Measurements from ENCODE around the gene PRR7.

PRR7 gene

DNA sequence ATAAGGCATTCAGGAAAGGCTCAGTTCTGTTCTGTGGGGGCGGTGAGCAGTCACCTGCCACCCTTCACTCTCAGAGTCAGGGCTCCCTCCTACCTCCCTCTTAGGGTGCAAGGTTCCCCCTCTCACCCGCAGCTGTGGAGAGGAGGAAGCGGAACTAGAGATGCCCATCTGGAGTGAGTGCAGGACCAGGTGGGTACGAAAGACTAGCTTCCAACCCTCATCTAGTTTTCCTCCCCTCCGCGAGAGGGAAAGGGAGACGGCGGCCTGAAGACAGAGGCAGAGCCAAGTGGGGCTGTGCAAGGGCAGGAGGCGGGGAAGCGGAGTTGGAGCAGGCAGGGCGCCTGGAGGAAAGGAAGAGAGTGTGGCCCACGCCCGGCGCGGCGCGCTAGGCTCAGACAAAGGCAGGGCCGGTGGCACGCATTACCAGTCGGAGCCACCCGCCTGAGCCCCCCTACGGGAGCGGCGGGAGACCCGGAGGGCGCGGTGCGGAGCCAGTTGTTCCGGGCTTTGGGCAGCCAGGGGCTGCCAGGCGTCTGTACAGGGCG is 7.3 kb downstream of the PRR7 start:
- no peak for DNase-seq

DNA sequence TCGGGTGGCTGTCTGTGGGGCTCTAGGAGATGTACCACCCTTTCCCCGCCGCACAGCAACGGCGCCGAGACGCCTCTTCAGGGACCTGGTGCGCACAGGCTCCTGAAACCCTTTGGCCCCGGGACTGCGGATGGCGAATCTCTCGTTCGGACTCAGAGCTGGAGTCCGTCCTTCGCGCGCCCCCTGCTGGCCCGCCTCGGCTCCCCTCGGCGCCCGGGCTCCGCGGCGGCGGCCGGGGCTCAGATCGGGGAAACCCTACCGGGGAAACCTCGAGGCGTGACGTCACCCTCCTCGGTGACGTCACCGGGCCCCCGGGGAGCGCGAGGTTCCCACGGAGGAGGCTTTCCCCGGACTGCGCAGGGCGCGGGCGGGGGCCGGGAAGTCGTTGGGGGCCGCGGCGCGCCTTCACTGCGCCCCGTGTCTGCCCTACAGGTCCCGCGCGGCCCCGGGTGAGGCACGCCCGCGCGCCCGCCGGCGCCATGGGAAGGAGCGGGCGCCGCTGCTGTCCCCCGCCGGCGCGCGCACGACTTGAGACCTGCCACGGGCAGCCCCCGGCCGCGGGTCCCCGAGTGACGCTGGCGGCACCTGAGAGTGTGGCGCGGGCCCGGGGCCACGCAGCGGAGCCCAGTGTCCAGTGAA is 7.9 kb downstream of the PRR7 start:
- DNase-seq, result peak; percentile 89 to 91

DNA sequence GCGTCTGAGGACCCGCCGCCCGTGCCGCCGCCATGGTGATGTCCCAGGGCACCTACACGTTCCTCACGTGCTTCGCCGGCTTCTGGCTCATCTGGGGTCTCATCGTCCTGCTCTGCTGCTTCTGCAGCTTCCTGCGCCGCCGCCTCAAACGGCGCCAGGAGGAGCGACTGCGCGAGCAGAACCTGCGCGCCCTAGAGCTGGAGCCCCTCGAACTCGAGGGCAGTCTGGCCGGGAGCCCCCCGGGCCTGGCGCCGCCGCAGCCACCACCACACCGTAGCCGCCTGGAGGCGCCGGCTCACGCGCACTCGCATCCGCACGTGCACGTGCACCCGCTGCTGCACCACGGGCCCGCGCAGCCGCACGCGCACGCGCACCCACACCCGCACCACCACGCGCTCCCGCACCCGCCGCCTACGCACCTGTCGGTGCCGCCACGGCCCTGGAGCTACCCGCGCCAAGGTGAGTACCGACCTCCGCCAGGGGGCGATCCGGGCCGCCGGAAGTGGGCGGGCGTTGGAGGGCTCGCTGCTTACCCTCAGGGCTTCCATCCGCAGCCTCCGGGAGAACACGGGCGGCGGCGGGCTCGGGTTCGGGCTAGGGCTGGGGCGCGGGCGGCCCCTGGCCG is 8.5 kb downstream of the PRR7 start:
- DNase-seq, result peak; percentile 88 to 89

DNA sequence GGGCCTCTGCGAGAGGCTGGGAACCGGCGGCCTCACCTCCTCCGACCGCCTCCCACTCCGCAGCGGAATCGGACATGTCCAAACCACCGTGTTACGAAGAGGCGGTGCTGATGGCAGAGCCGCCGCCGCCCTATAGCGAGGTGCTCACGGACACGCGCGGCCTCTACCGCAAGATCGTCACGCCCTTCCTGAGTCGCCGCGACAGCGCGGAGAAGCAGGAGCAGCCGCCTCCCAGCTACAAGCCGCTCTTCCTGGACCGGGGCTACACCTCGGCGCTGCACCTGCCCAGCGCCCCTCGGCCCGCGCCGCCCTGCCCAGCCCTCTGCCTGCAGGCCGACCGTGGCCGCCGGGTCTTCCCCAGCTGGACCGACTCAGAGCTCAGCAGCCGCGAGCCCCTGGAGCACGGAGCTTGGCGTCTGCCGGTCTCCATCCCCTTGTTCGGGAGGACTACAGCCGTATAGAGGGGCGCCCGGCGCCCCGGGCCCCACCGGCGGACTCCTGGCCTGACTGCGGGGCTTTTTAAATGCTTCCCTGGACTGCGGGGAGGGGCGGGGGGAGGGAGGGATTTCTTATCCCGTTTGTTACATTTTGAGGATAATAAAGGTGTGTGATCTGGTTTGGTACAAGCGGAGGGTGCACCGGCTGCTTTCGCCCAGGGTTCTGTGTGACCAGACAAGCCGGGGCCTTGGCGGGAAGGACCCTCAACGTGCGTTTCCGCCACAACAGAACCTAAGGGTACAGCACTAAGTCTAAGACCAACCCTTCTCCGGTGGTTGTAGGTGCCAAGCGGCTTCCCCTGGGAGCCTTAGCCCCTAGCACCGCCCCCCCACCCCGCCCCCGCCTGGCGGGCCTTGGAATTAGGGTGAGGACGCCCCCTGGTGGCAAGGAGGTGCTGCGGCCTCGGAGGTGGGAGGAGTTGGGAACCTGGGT is 9.3 kb downstream of the PRR7 start:
- peak; percentile 95 to 96 for DNase-seq

DNA sequence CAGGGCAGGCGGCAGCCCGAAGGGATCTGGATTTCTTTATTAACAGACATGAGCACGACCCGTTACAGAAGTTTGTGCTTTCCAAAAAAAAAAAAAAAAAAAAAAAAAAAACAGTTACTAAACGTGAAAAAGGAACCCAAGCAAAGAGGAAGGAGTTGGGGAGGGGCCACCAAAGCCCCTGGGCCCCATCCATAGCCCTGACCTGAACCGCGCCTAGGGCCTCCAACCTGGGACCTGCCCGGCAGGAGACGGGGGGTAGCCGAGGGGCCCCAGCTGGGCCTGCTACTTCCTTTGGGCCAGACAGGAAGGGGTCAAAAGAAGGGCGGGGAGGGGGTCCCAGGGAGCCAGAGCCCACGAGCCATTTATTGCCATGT is 10.0 kb downstream of the PRR7 start:
- no peak for DNase-seq

DNA sequence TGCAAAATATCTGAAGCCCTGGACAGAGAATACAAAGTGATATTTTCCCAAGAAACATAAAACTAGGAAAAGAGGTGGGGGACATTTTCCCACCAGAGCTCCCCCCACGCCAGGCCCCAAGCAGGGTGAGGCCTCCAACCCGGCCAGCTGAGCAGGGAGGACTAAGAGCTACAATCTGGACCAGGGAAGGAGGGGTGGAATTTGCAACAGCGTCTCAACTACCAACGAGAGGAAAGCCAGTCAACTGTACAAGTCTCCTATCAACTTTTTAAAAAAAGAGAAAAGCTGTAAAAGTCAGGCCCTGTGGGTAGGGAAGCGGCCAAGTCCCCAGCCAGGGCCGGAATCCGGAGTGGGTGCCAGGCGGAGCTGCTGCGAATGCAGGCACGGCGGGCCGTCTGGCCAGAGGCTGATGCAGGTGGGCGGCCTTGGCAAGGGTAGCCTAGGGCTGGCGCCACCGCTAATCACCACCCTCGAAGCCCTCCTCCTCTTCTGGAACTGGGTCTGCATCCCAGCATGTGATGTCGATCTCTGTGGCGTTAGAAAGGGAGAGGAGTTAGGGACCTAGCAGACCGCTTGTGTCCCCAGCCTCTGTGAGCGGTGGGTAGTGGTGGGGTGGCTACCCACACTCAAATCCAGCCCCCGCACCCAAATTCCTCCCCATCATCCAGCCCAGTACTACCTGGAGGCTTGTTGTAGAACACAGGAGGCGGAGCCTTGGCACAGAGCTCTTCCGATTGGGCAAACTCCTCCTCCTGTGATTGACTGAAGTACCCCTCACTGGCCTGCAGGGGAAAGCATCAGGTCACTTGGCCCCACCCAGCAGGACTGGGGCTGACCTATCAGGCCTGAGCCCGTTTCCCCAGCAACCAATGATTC is 10.6 kb downstream of the PRR7 start:
- DNase-seq, result no peak

DNA sequence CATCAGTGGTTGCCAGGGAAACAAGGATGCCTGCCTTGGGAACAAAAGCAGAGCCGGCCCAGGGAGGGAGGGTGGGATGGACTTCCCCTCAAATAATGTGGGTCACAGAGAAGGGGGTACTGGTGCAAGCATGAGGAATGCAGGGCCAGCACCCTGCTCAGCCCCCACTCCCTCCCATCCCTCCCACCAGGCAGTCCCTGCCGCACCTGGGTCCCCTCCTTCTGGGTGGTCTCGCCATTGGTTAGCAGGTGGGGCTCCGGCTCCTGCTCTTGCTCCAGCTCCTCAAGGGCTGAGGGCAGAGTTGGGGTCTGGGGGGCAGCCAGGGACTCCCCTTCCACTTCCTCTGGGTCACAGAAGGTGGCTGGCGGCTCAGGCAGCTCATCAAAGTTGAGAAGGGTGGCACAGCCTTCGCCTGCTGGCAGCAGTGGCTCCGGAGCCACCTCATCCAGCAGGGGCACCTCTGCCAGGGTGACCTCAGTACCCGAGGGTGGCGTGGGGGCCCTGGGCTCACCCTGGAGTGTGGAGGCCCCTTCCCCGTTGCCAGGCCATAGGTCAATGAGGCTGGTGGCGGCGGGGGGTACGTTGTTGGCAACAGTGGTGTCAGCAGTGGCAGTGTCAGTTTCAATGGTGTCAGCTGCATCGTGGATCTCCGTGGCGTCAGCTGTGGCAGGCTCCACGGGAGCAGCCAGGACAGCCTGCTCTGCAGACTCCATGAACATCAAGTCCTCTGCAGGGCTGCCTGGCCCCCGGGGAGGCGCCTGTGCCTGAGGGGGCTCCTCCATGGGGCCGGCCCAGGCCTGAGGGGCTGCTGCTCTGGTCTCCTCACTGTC is 11.5 kb downstream of the PRR7 start:
- DNase-seq, result no peak

DNA sequence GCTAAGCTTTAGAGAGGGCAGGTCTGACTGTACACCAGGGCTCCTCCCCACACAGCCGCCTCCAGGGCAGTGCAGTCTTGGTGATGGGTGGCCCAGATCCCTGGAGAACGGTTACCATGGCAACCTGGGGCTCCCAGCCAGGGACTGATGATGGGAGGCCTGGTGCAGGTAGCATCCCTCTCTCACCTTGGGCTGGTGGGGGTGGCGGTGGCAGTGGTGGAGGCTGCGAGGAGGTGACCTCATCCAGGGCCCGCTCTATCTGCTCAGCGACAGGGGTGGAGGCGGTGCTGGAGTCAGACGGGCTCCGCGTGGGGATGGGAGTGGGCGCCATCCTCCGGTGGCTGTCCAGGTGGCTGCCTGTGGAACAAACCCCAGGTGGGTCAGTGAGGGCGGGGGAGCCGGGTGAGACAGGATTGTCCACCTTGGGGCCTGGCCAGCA is 12.3 kb downstream of the PRR7 start:
- no peak for DNase-seq

DNA sequence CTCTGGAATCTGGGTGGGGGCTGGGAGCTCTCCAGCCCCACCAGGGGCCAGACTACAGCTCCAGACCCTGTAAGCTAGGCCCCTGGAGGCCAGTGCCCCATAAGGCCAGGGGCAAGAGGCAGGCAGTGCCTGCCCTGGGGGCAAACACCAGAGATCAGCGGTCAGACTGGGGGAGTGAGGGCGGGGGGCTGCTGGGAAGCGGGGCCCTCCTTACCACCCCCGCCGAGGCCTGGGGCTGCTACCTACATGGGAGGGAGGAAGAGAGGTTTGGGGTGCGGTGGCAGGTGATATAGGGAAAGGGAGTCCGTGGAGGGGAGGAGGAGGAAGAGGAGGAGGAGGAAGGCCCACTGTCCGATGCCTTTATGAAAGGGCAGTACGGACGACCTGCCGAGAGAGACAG is 12.7 kb downstream of the PRR7 start:
- DNase-seq, result no peak

DNA sequence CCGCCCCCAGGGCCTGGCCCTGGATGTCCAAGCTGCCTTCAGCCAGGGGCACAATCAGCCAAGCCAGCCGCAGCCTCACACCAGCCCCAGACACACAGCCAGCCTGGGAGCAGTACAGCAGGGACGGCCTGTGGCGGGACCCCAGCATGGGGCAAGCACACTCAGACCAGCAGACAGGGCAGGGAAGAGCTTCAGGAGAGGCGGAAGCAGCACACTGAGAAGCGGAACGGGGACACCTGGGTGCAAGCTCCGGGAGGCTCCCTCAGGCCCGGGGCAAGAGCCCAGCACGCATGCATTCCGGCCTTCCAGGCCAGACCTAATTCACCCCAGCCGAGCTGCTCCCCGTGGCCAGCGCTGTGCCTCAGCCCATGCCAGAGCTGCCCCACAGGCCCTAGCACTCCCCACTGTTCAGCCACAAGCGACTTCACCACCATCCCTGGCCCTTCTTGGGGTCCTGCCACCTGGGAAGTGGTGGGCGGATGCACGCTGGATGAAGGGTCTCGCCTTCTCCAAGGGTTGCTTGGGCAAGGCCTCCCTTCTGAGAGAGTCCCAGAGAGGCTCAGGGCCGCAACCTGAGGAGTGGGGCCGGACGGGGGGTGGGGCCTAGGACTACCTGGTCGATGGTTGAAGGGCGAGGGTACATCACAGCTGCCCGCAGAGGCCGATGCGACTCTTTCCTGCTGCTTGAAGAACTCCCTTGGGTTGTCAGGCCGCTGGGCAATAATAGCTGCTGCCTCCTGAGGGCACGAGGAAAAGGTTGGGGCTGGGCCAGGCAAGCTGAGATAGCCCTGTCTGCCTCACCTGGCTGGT is 13.4 kb downstream of the PRR7 start:
- DNase-seq, result no peak

DNA sequence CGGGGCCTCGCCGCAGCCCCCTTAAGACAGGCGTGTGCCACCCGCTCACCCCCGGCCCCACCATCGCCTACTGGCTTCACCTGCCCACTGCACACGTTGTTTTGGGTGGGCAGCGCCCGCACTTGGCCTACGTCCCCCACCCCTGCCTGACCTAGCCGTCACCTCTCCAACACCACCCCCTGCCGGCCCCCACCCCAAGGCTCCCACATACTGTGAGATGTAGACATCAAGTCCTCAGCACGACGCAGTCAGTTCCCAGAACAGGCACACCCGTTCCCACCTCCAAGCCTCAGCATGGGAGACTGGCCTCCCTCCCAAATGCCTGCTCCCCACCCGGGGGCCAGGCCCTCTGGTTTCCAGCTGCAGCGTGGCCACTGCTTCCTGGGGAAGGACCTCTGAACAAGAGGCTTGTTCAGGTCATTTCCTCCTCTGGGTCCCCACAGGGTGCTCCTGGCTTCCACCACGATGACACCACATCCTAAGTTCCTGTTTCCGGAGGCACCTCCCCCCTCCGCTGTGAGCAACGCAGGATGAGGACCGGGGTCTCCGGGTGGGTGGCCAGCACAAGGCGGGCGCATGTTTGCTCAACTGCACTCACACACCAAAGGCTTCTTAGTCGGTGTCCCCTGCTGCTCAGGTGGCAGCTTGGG is 15.5 kb downstream of the PRR7 start:
- no peak for DNase-seq

DNA sequence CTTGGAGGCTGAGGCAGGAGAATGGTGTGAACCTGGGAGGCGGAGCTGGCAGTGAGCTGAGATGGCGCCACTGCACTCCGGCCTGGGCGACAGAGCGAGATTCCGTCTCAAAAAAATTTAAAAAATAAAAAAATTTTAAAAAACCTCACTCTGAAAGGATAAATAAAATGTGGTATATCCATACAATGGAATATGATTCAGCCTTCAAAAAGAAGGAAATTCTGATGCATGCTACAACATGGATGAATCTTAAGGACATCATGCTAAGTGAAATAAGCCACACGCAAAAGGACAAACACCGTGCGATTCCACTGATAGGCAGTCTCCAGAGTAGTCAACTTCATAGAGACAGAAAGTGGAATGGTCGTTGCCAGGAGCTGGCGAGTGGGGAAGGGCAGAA is 18.4 kb downstream of the PRR7 start:
- DNase-seq, result no peak

DNA sequence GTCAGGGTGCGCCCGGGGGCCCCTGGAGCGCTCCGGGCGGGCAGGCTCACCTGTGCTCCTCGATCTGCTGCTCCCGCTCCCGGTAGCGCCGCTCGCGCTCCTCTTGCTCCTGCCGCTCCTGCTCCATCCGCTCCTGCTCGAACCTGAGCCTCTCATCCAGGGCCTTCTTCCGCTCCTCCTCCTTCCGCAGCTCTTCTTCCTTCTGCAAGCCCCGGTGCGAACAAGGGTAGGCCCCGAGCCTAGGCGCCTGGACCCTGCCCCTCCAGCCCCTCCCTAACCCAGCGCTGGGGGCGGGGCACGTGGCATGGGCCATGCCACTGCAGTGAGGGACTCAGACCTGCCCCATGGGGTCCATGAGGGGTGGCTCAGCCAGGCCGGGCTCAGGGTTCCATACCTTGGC is 20.2 kb downstream of the PRR7 start:
- no peak for DNase-seq

DNA sequence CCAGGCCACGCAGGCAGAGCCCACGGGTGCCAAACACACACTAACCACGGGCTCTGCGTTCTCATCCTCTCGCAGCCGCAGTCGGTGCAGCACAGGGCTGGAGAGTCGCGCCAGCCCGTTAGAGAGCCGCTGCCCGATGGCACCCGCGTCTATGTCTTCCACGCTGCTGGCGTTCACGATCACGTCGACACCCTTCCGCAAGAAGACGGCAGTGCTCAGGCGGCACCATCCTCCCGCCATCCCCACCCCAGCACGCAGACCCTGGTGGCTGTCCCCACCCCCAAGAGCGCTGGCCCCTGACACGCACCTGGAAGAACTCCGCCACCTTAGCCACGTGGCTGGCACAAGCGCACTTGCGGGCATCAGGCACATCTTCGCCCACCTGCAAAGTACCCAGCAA is 20.8 kb downstream of the PRR7 start:
- no peak for DNase-seq

DNA sequence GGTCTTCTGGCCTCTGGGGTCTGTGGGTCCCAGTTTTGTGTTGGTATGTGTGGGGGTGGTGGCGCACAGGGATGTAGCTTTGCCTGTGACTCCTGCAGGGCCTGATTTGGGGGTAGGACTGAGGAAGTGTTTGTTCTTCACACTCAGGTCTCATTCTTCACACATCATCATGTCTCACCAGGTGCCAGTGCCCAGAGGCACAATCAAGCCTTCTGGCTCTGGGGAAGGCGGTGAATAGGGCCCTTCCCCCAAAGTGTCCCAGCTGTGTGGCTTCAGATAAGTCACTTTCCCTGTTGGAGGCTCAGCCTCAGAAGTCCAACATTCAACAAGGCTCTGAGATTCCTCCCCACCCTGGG is 21.7 kb downstream of the PRR7 start:
- DNase-seq, result no peak

DNA sequence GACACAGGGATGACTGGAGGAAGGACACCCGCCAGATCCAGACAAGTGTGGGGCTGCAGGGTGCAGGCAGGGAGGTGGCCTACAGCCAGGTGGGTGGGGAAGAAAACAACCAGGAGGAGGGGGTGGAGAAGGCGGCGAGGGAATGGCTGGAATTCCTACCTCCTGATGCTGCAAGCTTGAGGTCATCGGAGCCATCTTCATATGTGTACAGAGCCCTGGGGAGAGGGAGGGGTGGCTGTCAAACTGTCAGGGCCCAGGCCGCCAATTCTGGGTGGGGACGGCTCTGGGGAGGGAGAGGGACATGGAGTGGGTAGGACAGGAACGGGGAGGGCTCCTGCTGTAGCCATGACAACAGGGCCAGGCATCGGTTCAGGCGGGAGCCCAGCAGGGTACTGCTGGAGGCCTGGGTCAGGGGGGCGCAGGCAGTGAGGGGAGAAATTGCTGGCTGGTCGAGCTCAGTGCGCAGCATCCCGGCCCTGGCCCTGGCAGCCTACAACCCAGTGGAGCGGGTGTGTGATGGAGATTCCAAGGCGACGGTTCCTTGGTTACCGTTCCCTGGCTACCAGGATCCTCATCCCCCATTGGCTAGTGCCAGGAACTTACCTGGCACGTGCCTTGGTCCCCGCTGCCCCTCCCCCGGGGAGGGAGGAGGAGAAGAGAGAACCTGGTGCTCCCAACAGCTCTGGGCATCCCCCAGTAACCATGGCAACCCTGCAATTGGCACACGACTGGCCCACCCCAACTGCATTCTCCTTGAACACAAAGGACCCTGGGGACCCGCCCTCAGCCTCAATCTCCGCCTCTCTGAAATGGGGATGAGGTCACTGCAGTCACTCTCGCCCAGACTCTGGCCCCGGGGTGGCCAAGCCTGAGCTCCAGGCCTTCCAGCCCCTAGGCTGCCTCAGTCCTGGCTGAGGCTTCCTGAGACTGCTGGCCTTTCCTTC is 22.3 kb downstream of the PRR7 start:
- no peak for DNase-seq

DNA sequence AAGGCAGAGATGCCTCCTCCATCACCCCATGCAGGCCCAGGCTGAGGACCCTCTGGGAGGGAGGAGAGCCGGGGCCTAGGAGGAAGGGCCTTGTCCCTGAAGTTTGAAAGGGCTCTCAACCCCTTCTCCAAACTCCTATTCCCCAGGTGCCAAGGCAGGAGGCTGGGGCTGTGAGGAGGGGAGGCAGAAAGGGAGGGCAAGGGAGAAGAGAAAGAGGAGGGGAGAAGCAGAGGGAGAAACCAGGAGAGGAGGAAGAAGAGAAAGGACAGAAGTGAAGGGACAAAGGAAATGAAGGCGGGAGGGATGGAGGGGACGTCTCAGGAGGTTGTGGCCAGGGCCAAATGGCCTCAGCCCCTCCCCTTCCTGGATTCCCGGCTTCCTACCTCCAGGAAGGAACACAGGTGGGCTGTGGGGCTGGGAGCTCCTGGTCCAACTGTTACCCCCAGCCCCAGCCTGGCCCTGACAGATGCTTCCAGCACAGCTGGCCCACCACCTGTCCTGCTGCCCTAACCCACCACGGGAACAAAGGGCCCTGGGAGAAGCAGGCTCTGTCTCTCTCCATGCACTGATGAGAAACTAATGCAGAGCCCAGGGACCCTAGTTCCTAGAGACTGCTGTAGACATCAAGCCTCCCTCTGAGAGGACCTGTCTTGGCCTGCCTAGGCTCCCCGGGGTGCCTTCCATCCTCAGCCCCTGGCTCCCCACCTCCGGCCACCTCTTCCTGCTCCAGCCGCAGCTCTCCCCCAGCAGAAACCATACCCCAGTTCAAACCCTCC is 23.3 kb downstream of the PRR7 start:
- no peak for DNase-seq
